Umbilical cord (tissue), 2 donors: Measurements from ENCODE around the gene RANBP10. TPM values are rescaled to one million over a fixed set of nuclear protein-coding genes. Genes with fewer than 3 reads are reported as not detected.

Experiments
- DNase-seq: peaks from one replicate; pipeline ENCODE4 v3.0.0-alpha.2; 2015; ENCODE audit warnings: low spot score
- total RNA-seq: library from RNA; depleted of rRNA; stranded (reverse); fragments of >200 nt; gene quantifications from one replicate; pipeline ENCODE4 v1.2.3, GENCODE V29; 2014; ENCODE audit warnings: low replicate concordance; ENCODE audit not compliant: insufficient read depth

Gene RANBP10
- total RNA-seq, 1 donor from 2014 or later, result 2.4 TPM

DNA sequence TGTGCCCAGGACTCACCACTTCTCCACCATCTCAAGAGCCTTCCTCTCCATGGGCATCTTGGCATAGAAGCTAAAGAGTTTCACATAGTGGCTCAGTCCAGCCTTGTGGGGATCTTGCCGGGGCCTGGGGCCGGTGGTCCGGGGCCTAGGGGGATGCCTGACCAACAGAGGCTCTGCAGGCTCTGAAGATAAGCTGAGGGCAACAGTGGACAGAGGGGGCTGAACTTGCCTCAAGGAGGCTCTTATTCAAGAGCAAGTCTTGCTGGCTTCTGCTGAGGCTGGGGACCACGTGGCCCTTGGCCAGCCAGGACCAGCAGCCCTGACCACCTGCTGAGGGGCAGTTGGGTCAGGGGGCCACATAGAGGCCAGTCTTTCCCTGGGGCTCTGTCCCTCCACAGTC lies 22.3 kb upstream of the RANBP10 start:
- DNase-seq, result no peak

DNA sequence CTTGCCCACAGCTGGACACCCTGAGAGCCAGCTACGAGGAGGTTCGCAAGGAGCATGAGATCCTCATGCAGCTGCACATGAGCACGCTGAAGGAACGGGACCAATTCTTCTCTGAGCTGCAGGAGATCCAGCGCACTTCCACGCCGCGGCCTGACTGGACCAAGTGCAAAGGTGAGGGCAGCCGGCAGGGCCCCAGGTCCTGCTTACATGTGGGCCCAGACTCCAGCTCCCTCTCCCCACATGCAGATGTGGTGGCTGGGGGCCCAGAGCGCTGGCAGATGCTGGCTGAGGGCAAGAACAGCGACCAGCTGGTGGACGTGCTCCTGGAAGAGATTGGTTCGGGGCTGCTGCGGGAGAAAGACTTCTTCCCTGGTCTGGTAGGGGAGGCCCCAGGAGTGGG lies 19.5 kb upstream of the RANBP10 start:
- no peak for DNase-seq

DNA sequence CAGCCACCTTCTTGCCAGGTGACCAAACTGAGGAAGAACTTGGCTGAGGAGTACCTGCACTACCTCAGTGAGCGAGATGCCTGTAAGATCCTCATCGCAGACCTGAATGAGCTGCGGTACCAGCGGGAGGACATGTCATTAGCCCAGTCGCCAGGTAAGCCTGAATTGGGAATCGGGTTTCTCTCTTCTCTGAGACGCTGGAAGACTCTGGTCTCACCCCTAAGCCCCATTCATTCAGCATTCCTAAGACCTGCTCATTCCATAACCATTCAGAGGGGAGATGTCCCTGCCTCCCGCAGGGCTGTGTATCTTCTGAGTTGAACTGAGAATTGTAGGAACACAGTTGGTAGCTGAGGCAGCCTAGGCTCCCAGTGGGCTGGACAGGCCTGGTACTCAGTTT lies 18.8 kb upstream of the RANBP10 start:
- no peak for DNase-seq

DNA sequence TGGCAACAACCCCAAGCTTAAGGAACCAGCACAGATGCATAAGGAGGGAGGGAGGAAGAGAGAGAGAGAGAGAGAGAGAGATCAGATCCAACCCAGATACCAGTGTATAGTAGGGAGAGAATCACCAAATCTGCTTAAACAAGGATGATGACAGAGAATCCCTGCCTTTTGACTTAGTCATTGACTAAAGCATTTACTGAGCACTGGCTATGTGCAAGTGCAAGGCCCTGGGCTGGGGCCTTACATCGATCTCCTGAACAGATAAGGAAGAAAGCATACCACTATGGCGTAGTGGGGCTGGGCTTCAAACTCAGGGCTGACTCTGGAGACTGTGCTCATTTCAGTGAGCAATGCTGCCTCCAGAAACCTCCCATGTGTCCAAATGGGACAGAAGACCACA lies 16.2 kb upstream of the RANBP10 start:
- DNase-seq, result no peak

DNA sequence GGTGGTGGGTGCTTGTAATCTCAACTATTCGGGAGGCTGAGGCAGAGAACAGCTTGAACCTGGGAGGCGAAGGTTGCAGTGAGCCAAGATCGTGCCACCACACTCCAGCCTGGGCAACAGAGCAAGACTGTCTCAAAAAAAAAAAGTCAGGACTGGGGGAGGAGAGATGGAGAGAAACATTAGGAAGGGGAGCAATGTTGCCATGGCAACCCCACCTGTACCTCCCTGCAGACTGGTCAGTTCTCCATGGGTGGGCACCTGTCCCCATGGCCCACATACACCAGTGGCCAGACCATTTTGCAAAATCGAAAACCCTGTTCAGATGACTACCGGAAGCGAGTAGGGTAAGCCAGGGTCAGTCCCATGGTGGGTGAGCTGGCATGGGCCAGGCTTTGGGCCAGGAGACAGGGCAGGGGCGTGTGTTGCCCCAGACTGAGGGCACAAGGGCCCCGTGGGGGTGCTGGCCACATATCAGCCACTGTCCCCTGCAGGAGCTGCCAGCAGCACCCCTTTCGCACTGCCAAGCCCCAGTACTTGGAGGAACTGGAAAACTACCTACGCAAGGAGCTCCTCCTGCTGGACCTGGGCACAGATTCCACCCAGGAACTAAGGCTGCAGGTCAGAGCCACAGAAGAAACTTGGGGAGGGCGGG lies 14.4 kb upstream of the RANBP10 start:
- DNase-seq, result no peak

DNA sequence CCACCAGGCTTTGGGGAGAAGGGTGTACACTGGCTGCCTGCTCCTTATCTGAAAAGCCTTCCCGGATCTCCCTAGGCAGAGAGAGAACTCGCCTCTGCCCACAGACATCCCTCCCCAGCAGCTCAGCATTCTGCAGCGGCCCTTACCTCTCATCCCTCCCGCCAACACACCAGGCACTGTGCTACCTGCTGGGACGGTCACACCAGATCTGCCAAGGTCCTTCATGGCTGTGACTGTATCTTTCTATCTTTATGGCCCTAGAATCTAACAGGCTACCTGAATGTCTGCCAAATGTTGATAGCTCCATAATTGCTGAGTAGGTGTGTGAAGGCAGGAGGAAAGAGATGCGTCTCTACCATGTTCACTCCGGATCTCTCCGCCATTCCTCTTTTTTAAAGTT lies 8.2 kb upstream of the RANBP10 start:
- DNase-seq, result no peak

DNA sequence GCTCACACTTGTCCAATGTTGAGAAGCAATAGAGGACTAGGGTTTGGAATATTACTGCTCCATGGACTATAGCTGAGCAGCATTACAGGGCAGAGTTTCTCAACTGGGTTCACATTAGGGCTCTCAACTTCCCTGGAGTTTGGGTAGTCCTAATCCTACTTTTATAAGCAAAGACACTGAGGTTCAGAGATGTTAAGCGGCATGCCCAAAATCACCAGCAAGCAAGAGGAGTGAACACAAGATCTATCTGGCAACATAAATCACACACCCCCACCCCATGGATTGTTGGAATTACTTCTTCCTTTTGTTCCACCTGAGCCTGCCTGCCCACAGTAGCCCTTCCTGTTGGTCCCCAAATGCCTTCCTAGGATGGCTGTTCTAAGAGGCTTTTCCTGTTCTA lies 5.5 kb upstream of the RANBP10 start:
- DNase-seq, result no peak

DNA sequence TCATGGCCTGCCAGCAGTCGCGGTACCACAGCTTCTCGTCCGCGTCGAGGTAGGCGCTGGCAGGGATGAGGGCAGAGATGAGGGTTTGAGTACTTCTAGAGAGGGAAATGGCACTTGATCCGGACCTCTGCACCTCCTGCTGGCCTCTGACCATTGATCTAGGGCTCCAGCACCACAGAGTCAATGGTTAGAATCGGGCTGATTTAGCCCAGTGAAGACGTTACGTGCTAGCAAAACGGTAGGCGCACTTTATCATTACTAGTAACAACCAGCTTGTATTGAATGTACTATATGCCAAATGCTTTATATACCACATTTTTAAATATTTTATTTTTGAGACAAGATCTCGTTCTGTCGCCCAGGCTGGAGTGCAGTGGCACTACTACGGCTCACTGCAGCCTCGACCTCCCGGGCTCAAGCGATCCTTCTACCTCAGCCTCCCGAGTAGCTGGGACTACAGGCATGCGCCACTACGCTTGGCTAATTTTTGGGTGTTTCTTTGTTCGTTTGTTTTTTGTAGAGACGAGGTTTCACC lies 855 bp upstream of the RANBP10 start:
- DNase-seq, result no peak

DNA sequence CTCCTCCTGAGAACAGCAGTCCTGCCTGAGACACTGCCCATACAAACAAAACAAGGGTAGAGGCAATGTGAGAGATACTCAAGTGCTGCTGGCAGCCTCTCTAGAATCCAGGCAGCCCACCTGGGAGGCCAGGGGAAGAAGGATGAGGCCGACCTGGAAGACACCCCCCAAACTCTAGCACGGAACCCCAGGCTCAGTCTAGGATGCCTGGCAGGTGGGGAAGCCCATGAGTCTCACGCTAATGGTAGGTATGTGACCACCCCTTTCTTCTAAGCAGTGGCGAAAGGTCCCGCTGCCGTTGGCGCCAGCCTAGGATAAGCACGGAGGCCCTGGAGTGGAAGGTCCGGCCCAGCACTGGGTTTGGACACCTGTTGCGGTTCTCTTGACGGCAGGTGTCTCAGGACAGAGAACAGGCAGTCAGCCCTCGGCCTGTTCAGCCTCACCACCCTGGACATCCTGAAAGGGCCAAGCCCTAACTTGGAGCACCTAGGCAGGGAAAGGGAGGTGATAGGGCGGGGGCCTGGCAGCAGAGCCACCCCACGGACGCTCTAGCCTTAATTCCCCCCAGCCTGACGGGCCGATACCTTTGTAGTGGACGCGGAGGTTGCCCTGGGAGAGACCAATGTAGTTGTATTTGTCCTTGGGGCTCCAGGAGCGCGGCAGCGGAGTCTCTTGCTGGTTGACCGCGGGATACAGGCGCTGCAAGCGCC lies 487 bp downstream of the RANBP10 start:
- DNase-seq, result peak; percentile 12

DNA sequence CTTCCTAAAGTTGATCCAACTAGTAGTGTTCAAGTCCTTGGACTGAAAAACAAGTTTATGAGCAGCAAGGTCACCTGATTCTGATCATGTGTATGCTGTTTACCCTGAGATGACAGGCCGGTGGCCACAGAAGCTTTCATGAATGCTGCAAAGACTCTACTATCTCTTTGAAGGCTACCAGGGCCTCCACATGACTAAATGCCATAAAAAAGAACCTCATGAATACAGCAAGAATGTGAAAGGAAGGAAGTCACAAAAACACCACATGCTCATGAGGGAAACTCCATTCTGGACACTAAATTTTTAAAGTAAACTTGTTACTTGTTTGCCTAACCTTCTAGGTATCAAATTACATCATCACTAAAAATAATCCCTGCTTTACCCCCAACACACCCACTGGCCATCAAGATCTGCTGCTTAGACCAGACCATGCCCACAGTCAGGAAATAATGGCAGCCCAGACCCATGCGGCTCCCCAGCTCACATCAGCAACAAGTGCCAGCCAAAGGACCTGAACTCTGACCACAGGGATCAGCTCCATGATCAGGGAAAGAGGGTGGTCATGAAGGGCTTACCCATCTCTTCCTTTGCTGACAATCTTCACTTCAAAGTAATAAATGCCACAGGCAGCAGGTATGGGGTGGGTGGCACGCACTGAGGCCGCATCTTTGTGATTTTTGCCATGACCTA lies 1.4 kb downstream of the RANBP10 start:
- DNase-seq, result no peak

DNA sequence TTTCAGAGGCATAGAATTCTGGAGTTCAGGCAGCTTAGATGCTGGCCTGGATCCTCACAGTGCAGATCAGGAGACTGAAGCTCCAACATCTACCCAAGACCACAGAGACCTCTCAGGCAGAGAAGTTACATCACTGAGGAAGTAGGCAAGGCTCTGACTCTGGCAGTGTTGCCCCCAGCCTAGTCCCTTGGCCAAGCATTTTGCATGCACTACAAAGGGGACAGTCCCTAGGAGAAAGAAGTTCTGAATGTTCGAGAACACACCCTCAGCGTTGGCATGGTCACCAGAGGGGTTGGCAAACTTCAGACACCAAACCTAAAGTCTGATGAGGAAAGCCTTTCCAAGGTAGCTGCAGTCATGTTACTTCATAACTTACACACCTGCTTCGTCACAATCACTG lies 2.5 kb downstream of the RANBP10 start:
- DNase-seq, result no peak

DNA sequence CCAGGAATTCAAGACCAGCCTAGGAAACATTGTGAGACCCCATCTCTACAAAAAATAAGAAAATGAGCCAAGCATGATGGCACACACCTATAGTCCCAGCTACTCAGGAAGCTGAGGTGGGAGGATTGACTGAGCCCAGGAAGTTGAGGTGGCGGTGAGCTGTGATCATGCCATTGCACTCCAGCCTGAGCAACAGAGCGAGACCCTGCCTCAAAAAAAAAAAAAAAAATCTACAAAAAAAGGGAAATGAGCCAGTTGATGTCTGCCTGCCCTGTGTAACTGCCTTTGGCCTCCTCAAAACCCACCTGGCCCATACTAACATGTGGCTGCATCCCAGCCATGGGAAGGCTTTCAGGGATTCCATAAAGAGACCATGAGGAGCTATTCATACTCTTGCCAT lies 4.5 kb downstream of the RANBP10 start:
- DNase-seq, result no peak

DNA sequence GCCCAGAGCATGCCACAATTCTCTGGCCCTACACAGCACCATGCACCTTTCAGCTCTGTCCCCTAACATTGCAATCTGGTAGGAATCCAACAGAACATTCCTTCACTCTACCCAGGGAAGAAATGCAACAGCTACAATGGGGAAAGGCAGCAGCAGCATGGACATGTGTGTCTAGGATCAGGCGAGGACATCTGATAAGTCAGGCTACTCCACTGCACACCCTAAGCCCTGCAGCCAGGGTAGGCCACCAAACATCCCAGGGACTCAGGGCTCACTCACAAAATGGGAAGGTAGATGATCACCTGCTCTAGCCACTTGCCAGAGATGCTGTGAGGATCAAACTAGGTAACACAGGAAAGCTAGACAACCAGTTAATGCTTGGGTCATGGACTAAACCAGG lies 5.1 kb downstream of the RANBP10 start:
- no peak for DNase-seq

DNA sequence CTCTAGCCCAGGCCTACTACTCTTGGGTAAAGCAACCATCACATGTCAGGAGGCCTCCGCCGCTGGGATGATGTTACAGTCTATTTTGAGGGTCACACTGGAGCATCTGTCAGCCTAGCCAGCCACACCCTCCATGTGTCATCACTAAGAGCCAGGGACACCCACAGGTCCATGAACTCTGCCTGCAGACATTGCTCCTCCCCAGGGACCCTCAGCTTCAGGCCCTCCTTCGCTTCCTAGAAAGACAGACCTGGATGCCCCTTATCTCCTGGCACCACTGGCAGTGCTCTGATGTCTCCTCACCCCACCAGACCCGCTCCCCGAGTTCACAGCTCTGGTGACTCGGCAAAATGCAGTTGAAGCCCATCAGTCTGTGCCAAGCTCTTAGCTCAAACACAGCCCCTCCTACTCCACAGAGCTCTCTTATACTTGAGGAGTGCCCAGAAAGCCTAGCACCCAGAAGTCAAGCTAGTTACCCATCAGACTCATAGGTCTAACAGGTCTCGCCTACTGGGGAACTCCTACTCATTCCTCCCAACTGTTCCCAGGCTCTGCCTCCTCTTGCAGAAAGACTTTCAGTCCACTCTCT lies 5.9 kb downstream of the RANBP10 start:
- no peak for DNase-seq

DNA sequence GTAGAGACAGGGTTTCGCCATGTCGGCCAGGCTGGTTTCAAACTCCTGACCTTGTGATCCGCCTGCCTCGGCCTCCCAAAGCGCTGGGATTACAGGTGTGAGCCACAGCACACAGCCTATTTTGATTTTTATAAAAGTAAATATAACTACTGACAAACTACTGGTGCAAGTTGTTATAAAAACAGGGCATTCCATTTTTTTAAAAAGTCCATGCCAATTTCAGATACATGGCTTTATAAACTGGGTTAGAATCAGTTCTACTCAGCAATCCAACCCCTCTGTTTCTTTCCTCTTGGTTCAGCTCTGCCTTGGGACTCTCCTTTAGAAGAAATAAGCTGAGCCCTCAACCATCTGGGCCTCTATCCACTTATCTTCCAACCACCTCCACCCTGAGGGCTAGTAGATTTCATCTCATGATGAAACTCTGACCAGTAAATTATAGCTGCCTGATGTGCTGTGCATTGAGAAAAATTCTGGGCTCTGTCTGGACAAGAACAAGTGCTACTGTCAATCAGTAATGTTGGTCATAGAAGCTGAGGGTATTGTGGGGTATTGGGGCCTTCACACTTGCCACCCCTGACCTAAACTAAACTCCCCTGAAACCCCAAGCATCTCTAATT lies 10.2 kb downstream of the RANBP10 start:
- DNase-seq, result no peak

DNA sequence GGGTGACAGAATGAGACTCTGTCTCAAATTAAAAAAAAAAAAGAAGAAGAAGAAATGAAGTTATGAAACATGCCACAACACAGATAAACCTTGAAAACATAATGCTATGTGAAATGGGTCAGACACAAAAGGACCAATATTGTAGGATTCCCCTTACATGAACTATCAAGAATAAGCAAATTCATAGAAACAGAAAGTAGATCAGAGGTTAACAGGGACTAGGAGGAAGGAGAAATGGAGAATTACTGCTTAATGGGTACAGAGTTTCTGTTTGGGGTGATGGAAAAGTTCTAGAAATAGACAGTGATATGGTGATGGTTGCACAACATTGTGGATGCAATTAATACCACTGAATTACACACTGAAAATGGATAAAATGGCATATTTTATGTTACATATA lies 16.3 kb downstream of the RANBP10 start:
- no peak for DNase-seq

DNA sequence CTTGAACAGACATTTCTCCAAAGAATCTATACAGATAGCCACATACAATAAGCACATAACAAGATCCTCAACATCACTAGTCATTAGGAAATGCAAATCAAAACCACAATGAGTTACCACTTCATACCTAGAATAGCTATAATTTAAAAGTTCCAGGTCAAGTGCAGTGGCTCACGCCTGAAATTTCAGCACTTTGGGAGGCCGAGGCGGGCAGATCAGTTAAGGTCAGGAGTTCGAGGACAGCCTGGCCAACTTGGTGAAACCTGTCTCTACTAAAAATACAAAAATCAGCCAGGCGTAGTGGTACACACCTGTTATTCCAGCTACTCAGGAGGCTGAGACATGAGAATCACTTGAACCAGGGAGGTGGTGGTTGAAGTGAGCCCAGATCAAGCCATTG lies 19.9 kb downstream of the RANBP10 start:
- no peak for DNase-seq

DNA sequence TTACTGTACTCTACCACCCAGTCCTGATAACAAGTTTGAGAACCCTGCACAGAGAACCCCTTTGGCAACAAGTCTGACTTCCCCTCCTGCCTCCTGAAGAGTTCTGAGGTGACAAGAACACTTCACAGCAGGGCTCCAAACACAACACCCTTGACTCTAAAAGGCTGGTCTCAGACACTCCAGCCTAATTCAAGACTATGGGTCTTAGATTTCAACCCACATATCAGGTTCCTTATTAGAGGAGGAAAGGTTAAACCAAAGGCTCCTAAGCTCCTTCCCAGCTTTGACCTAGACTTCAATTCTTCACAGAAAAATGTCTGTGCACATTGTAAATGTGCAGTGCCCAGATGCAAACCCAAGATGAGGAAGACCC lies 23.0 kb downstream of the RANBP10 start:
- no peak for DNase-seq

DNA sequence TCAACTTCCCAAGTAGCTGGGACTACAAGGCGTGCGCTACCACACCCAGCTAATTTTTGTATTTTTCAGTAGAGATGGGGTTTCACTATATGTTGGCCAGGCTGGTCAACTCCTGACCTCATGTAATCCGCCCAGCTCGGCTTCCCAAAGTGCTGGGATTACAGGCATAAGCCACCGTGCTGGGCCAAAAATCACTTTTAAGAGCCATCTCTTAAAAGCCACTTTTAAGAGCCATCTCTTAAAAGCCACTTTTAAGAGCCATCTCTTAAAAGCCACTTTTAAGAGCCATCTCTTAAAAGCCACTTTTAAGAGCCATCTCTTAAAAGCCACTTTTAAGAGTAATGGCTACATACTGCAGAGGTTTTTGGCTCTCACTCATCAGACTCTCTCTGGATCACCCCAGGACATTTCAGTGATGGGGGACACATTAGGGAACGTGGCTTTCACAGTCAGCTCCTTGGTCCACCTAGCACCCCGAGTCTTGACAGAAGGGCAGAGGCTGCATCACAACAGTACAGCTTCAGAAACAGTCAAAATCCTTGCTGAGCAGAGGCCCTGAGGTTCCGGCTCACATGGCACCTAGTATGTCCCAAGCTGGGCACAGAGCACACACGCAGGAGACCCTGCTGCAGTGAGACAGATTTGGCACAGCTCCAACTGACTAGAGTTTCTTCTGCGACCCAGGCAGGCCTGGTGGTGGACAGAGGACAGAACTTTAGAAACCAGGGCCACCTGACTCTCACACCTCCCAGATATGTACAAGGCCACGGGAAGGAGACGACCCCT lies 23.6 kb downstream of the RANBP10 start:
- DNase-seq, result no peak

DNA sequence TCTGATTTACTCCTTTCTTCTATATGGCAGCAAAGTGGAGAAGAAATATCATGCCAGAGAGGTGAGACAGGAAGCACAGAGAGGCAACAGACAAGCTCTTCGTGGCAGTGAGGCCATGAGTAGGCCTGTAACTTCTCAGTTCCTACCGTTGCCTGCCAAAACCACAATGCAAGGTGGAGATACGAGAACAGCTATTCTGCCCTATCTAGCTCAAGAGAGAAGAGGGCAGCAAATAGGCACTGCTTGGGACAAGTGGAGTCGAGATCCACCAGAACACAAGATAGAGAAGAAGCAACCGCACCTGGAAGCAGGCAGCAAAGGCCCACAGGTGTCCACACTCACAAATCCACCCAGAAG lies 24.8 kb downstream of the RANBP10 start:
- no peak for DNase-seq

DNA sequence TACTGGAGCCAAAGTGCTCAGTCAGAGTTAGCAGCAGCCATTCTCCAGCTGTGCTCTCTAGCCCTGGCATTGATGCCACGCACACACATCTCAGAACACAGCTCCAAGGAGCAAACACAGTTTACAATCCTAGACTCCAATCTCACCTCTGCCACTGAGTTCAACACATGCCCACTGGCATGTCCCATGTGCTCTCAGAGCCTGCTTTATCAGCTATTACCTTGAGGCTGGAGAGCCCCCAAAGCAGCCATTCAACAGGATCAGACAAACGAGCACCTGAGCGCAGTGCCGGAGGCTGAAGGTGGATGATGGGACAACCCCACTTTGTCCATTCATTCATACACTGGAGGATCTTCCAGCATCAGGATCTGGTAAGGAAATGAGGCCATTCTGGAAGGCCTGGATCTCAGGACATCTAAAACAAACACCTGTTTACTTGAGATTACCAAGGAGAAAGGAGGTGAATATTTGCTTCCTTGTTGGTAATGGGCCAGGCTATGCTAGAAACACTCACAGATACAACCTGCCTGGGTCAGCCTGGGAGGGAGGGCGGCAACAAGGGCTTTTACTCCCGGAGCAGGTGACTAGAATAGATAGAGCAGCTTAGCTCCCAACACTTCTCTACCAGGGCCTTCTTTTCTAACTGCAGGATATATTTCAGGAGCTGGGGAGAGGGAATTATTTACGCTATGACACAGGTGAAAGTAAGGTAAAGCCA lies 25.4 kb downstream of the RANBP10 start:
- DNase-seq, result no peak
